DND-41 (cell line): ENCODE data around the gene KLC1.

ENCODE experiments used
- ATAC-seq: fragments of 200-7000 bp; cut with Tn5 transposase; 3 replicates; pipeline ENCODE4 v1.9.1; 2021; ENCODE audit warnings: low read depth; ENCODE audit not compliant: insufficient read depth
- DNase-seq: peaks from one replicate; pipeline ENCODE4 v3.0.0-alpha.2; 2020
- H2AFZ ChIP-seq: 2 replicates; pipeline ENCODE4 v1.6.0; 2012; ENCODE audit warnings: low read depth, low read length
- H3K27ac ChIP-seq: 2 replicates; pipeline ENCODE4 v1.5.1; 2012; ENCODE audit warnings: low read length, inconsistent platforms
- H3K27me3 ChIP-seq: fragments of 200-600 bp; sonication (generic); 2 replicates; pipeline ENCODE4 v1.6.0; 2012; ENCODE audit warnings: low read length, mild to moderate bottlenecking, inconsistent platforms; ENCODE audit not compliant: insufficient read depth, poor library complexity
- H3K36me3 ChIP-seq: 2 replicates; pipeline ENCODE4 v1.5.1; 2012; ENCODE audit warnings: low read length, inconsistent platforms; ENCODE audit not compliant: insufficient read depth
- H3K4me1 ChIP-seq: 2 replicates; pipeline ENCODE4 v1.5.1; 2012; ENCODE audit warnings: mild to moderate bottlenecking, low read length; ENCODE audit not compliant: insufficient read depth
- H3K4me2 ChIP-seq: 2 replicates; pipeline ENCODE4 v1.6.0; 2012; ENCODE audit warnings: mild to moderate bottlenecking, moderate library complexity, low read length, inconsistent platforms; ENCODE audit not compliant: insufficient read depth
- H3K4me3 ChIP-seq, 2 experiments: fragments of 200-600 bp in 1 of 2; shearing (Covaris generic) in 1 of 2; 2 replicates each; pipeline ENCODE4 v1.5.1; 2012 to 2016; ENCODE audit warnings: inconsistent platforms in 2 of 2, low read length in 2 of 2, mild to moderate bottlenecking in 2 of 2, low read depth in 1 of 2, moderate library complexity in 1 of 2
- H3K79me2 ChIP-seq: 2 replicates; pipeline ENCODE4 v1.6.0; 2012; ENCODE audit warnings: low read length, inconsistent platforms; ENCODE audit not compliant: insufficient read depth
- H3K9ac ChIP-seq: 2 replicates; pipeline ENCODE4 v1.6.0; 2012; ENCODE audit warnings: low read depth, mild to moderate bottlenecking, inconsistent platforms, low read length, moderate library complexity
- H3K9me3 ChIP-seq: 2 replicates; pipeline ENCODE4 v1.5.1; 2012; ENCODE audit warnings: low read length, moderate library complexity, mild to moderate bottlenecking, inconsistent platforms; ENCODE audit not compliant: insufficient read depth, severe bottlenecking
- H4K20me1 ChIP-seq: 2 replicates; pipeline ENCODE4 v1.6.0; 2012; ENCODE audit warnings: low read length; ENCODE audit not compliant: insufficient read depth
- EZH2 ChIP-seq: IDR thresholded peaks from 3 replicates; pipeline ENCODE4 v1.6.1; 2012; ENCODE audit warnings: borderline replicate concordance, low read depth, mild to moderate bottlenecking, moderate library complexity, low read length, inconsistent platforms; ENCODE audit not compliant: severe bottlenecking
- TF ChIP-seq, protein P1 (sequence below): IDR thresholded peaks from 2 replicates; pipeline ENCODE4 v1.5.1; 2012; ENCODE audit warnings: borderline replicate concordance, low read length, moderate library complexity, mild to moderate bottlenecking; ENCODE audit not compliant: poor library complexity, severe bottlenecking; ENCODE audit errors: extremely low read depth

Gene KLC1

DNA sequence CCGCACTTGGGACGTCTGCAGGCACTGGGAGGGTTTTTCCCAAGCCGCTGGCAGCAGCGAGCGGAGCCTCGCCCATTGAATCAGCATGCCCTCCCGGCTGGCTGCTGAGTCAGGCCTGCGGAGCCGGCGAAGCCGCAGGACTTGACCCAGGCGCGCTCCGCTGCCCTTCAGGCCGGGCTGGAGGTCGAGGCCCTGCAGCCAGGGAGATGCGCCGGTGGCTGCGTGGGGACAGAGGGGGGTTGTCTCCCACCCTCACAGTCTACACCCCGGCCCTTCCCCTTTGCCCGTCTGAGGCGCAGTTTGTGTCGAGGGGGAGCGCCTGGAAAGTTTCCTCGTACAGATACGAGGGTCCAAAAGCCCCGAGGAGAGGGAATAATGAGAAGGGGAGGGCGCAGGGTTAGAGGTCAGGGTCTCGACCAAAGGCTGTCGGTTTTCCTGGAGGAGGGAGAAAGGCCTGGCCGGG, 759 bp upstream of the KLC1 start:
- Histone ChIP-seq H3K79me2 (peaks cover 43% of the 10 kb centered on the region), H3K9ac (peak overlapping the region; percentile 81), H3K27me3 (no peaks in the 10 kb centered on the region), H4K20me1 (peaks cover 30% of the 10 kb centered on the region), H2AFZ (peak overlapping the region; percentile 98), H3K27ac (peak overlapping the region; percentile 81), H3K4me3 (peak overlapping the region; percentile 62 to 93; a peak in 3 of 4 replicates), H3K36me3 (peaks cover 22% of the 10 kb centered on the region), H3K4me2 (peak overlapping the region; percentile 84), H3K9me3 (no peaks in the 10 kb centered on the region), H3K4me1 (peaks cover 56% of the 10 kb centered on the region)
- no peak for DNase-seq
- ATAC-seq: no peak
- no peak for TF ChIP-seq EZH2
- TF ChIP-seq, protein P1, sequence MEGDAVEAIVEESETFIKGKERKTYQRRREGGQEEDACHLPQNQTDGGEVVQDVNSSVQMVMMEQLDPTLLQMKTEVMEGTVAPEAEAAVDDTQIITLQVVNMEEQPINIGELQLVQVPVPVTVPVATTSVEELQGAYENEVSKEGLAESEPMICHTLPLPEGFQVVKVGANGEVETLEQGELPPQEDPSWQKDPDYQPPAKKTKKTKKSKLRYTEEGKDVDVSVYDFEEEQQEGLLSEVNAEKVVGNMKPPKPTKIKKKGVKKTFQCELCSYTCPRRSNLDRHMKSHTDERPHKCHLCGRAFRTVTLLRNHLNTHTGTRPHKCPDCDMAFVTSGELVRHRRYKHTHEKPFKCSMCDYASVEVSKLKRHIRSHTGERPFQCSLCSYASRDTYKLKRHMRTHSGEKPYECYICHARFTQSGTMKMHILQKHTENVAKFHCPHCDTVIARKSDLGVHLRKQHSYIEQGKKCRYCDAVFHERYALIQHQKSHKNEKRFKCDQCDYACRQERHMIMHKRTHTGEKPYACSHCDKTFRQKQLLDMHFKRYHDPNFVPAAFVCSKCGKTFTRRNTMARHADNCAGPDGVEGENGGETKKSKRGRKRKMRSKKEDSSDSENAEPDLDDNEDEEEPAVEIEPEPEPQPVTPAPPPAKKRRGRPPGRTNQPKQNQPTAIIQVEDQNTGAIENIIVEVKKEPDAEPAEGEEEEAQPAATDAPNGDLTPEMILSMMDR: no peak

DNA sequence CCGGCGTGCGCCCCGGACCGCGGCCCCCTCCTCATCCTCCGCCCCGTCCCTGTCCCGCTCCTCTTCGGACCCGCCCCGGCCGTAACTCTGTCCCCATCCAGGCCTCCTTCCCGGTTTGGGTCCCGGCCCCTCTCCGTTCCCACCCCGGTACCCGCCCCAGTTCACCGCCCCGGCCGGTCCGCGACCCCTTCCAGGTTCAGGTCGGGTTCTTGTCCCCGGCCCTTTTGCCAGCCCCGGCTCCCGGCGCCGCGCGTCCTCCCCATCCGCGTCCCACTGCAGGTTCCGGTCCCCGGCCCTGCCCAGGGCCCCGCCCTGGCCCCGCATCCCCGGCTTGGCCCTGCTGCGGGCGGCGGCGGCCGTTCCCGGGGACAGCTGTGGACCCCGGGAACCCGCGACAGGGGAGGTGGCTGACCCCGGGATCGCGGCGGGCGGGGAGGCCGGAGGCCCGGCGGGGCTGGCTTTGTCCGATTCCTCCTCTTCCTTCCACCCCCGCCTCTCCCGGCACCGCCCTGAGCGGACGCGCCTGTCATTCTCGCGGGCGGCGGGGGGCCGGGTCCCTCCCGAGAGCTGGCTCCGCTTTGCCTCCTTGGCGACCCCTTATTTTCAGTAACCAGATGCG, 601 bp downstream of the KLC1 start:
- H3K27ac ChIP-seq: peak overlapping the region; percentile 81
- H3K4me3 ChIP-seq: peak overlapping the region; percentile 62 to 93
- peaks cover 37% of the 10 kb centered on the region for H4K20me1 ChIP-seq
- H3K36me3 ChIP-seq: peaks cover 28% of the 10 kb centered on the region
- H3K9ac ChIP-seq: peak overlapping the region; percentile 81
- DNase-seq (peak; percentile 55), ATAC-seq (peak; percentile 59)
- peaks cover 44% of the 10 kb centered on the region for H3K4me1 ChIP-seq
- peak overlapping the region; percentile 84 for H3K4me2 ChIP-seq
- no peaks in the 10 kb centered on the region for H3K27me3 ChIP-seq
- H3K9me3 ChIP-seq: no peaks in the 10 kb centered on the region
- peaks cover 55% of the 10 kb centered on the region for H3K79me2 ChIP-seq
- H2AFZ ChIP-seq: peak overlapping the region; percentile 98
- TF ChIP-seq EZH2: no peak
- TF ChIP-seq, protein P1: no peak

DNA sequence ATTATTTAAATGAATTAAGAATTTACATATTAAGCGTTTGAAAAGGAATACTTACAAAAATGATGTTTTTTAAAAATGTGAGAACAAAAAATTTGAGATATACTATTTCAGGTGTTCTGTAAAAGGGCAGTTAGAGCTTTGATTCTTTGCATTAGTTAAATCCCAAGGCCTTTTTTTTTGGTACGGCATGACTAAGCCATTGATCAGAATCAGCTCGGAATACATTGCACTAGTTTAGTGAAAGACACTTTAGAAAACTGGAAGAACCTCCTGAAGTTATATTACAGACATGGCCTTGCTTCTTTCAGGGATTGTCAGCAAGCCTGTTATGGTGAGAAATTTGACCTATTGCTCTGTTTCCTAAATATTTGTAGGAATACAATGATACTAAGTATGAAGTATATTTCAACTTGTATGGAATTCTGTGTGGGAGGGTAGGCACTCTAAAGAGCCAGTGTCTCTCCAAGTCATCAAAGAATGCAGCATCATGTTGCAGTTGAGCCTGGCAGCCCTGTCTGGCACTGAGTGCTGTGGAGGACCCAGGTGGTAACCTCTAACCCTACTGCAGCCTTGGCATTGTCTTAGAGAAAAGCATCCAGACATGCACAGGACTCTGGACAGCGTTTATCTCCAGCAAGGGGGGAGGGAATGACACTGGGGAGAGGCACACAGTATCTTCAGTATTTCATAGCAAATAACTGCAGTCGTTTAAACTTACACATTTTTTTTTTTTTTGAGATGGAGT, 1.5 kb downstream of the KLC1 start:
- Histone ChIP-seq H3K9ac (peak overlapping the region; percentile 81), H3K79me2 (peaks cover 64% of the 10 kb centered on the region), H3K4me1 (peaks cover 34% of the 10 kb centered on the region), H3K4me2 (peak overlapping the region; percentile 84), H2AFZ (no peak overlapping the region), H3K36me3 (peaks cover 33% of the 10 kb centered on the region), H4K20me1 (peaks cover 45% of the 10 kb centered on the region), H3K4me3 (peak overlapping the region; percentile 62 to 93; a peak in 3 of 4 replicates), H3K9me3 (no peaks in the 10 kb centered on the region), H3K27ac (0 out of 2 replicates have a peak overlapping the region, but pooled peaks have one; percentile 42), H3K27me3 (no peaks in the 10 kb centered on the region)
- ATAC-seq (no peak), DNase-seq (no peak)
- TF ChIP-seq, protein P1: no peak
- no peak for TF ChIP-seq EZH2
